Measurements from ENCODE around the gene EPM2AIP1.
"Not testable (repeated sequence)": the region's sequence is repeated elsewhere in the genome, so short reads cannot be mapped to it uniquely, and the experiment has no call there.

The EPM2AIP1 gene
- long read RNA-seq, donor 1, full-length matches to known transcripts, result 156 of 156 reads
- long read RNA-seq, donor 1, partial matches to known transcripts, result 0 of 156 reads
- long read RNA-seq, donor 1, other reads (novel, unspliced or antisense), result 0 of 156 reads
- long read RNA-seq, donor 2, full-length matches to known transcripts, result 57 of 57 reads
- long read RNA-seq, donor 2, partial matches to known transcripts, result 0 of 57 reads
- long read RNA-seq, donor 2, other reads (novel, unspliced or antisense), result 0 of 57 reads
- long read RNA-seq, donor 3, full-length matches to known transcripts, result 91 of 91 reads
- long read RNA-seq, donor 3, partial matches to known transcripts, result 0 of 91 reads
- long read RNA-seq, donor 3, other reads (novel, unspliced or antisense), result 0 of 91 reads
- long read RNA-seq, donor 4, full-length matches to known transcripts, result 199 of 199 reads
- long read RNA-seq, donor 4, partial matches to known transcripts, result 0 of 199 reads
- long read RNA-seq, donor 4, other reads (novel, unspliced or antisense), result 0 of 199 reads
- long read RNA-seq, donor 5, full-length matches to known transcripts, result 143 of 143 reads
- long read RNA-seq, donor 5, partial matches to known transcripts, result 0 of 143 reads
- long read RNA-seq, donor 5, other reads (novel, unspliced or antisense), result 0 of 143 reads
- long read RNA-seq, donor 6, full-length matches to known transcripts, result 92 of 92 reads
- long read RNA-seq, donor 6, partial matches to known transcripts, result 0 of 92 reads
- long read RNA-seq, donor 6, other reads (novel, unspliced or antisense), result 0 of 92 reads
- long read RNA-seq, donor 7, full-length matches to known transcripts, result 180 of 180 reads
- long read RNA-seq, donor 7, partial matches to known transcripts, result 0 of 180 reads
- long read RNA-seq, donor 7, other reads (novel, unspliced or antisense), result 0 of 180 reads
- long read RNA-seq, donor 8, full-length matches to known transcripts, result 114 of 114 reads
- long read RNA-seq, donor 8, partial matches to known transcripts, result 0 of 114 reads
- long read RNA-seq, donor 8, other reads (novel, unspliced or antisense), result 0 of 114 reads

- peak; percentile 97 for DNase-seq
Measured at GRCh38 chr3:36992806-36993325, at the start of gene EPM2AIP1. Gene EPM2AIP1, minus strand, starts transcription at chr3:36993131. Its CDS starts 54 bp downstream, at chr3:36993077.

GRCh38 chr3:37042712-37043111 lies 49.8 kb upstream of the EPM2AIP1 start:
- not testable (repeated sequence) for DNase-seq

GRCh38 chr3:37041546-37042195 lies 48.7 kb upstream of the EPM2AIP1 start:
- DNase-seq, result no peak

GRCh38 chr3:37040231-37040630 lies 47.3 kb upstream of the EPM2AIP1 start:
- no peak for DNase-seq

GRCh38 chr3:37039161-37039846 lies 46.4 kb upstream of the EPM2AIP1 start:
- no peak for DNase-seq

- DNase-seq, result no peak
Measured at GRCh38 chr3:37037352-37037751, 44.4 kb upstream of the EPM2AIP1 start.

- DNase-seq, result no peak
Measured at GRCh38 chr3:37032961-37033360, 40.0 kb upstream of the EPM2AIP1 start.

GRCh38 chr3:37031096-37031682 lies 38.3 kb upstream of the EPM2AIP1 start:
- no peak for DNase-seq

GRCh38 chr3:37030588-37030987 lies 37.7 kb upstream of the EPM2AIP1 start:
- DNase-seq, result no peak

GRCh38 chr3:37029516-37030163 lies 36.7 kb upstream of the EPM2AIP1 start:
- DNase-seq, result no peak

- DNase-seq, result no peak
Measured at GRCh38 chr3:37029111-37029510, 36.2 kb upstream of the EPM2AIP1 start.

- no peak for DNase-seq
Measured at GRCh38 chr3:37028329-37028728, 35.4 kb upstream of the EPM2AIP1 start.

- DNase-seq, result no peak
Measured at GRCh38 chr3:37026851-37027250, 33.9 kb upstream of the EPM2AIP1 start.

GRCh38 chr3:37025561-37026335 lies 32.8 kb upstream of the EPM2AIP1 start:
- DNase-seq, result no peak

- DNase-seq, result no peak
Measured at GRCh38 chr3:37024820-37025405, 32.0 kb upstream of the EPM2AIP1 start.

GRCh38 chr3:37024092-37024491 lies 31.2 kb upstream of the EPM2AIP1 start:
- no peak for DNase-seq

GRCh38 chr3:37017683-37018082 lies 24.8 kb upstream of the EPM2AIP1 start:
- DNase-seq, result no peak

GRCh38 chr3:37016903-37017302 lies 24.0 kb upstream of the EPM2AIP1 start:
- DNase-seq, result no peak

GRCh38 chr3:37015642-37016041 lies 22.7 kb upstream of the EPM2AIP1 start:
- no peak for DNase-seq

Measured in right kidney (tissue), 9 donors.